Measurements from ENCODE around the gene NAV3. TPM values are rescaled to one million over a fixed set of nuclear protein-coding genes. Genes with fewer than 3 reads are reported as not detected.

Gene NAV3
- polyA plus RNA-seq, 1 donor from 2014 or later = 36.9 TPM

- Histone ChIP-seq H3K4me3 (ENCODE audit: low read length) (no peak overlapping the region), H3F3A (ENCODE audit: insufficient read depth, low read length, poor library complexity, severe bottlenecking) (no peaks in the 10 kb centered on the region), H3K27me3 (ENCODE audit: insufficient read depth, low read depth, low read length) (no peaks in the 10 kb centered on the region), H3K36me3 (ENCODE audit: insufficient read depth, low read length) (no peaks in the 10 kb centered on the region), H3K9me3 (ENCODE audit: low read length) (no peaks in the 10 kb centered on the region), H2AFZ (ENCODE audit: low read depth, low read length) (no peak overlapping the region), H4K20me1 (ENCODE audit: insufficient read depth) (no peaks in the 10 kb centered on the region), H3K79me2 (replicated peaks; ENCODE audit: insufficient read depth, low read length) (no peaks in the 10 kb centered on the region), H3K9me2 (ENCODE audit: insufficient read depth, low read length) (no peaks in the 10 kb centered on the region), H3K4me2 (ENCODE audit: low read length) (no peak overlapping the region), H3K9ac (ENCODE audit: low read length) (no peak overlapping the region), H3K27ac (ENCODE audit: low read length) (no peak overlapping the region)
- TF ChIP-seq SMC3 (conservative IDR thresholded peaks at IDR 0.05; ENCODE audit: poor library complexity) (no peak), MXI1 (conservative IDR thresholded peaks at IDR 0.05; ENCODE audit: poor library complexity, severe bottlenecking) (no peak), EP300 (conservative IDR thresholded peaks at IDR 0.05; ENCODE audit: poor library complexity, severe bottlenecking) (no peak), TAF1 (IDR thresholded peaks at IDR 0.05; ENCODE audit: low read depth) (no peak), POLR2AphosphoS5 (IDR thresholded peaks at IDR 0.05) (no peak), EZH2 (IDR thresholded peaks at IDR 0.05; ENCODE audit: borderline replicate concordance, insufficient read depth, low read length, poor library complexity, severe bottlenecking) (no peak), CTCF (IDR thresholded peaks at IDR 0.05; ENCODE audit: poor library complexity, severe bottlenecking) (no peak), RAD21 (conservative IDR thresholded peaks at IDR 0.05) (no peak), REST (IDR thresholded peaks at IDR 0.05; ENCODE audit: borderline replicate concordance) (no peak)
Observed at GRCh38 chr12:78241446-78241845, 410.8 kb downstream of the NAV3 start.

GRCh38 chr12:78244916-78245507, 414.3 kb downstream of the NAV3 start:
- H3K27me3 ChIP-seq (ENCODE audit: insufficient read depth, low read depth, low read length) = no peaks in the 10 kb centered on the region
- no peaks in the 10 kb centered on the region for H4K20me1 ChIP-seq (ENCODE audit: insufficient read depth)
- H3K9ac ChIP-seq (ENCODE audit: low read length) = no peak overlapping the region
- H3K4me2 ChIP-seq (ENCODE audit: low read length) = no peak overlapping the region
- H3K79me2 ChIP-seq (replicated peaks; ENCODE audit: insufficient read depth, low read length) = no peaks in the 10 kb centered on the region
- no peaks in the 10 kb centered on the region for H3K9me2 ChIP-seq (ENCODE audit: insufficient read depth, low read length)
- TF ChIP-seq EP300 (conservative IDR thresholded peaks at IDR 0.05; ENCODE audit: poor library complexity, severe bottlenecking) = peak; percentile 92
- TF ChIP-seq TAF1 (IDR thresholded peaks at IDR 0.05; ENCODE audit: low read depth) = no peak
- peak; percentile 51 for TF ChIP-seq POLR2AphosphoS5 (IDR thresholded peaks at IDR 0.05)
- H3K9me3 ChIP-seq (ENCODE audit: low read length) = no peaks in the 10 kb centered on the region
- no peak overlapping the region for H3K4me3 ChIP-seq (ENCODE audit: low read length)
- peak overlapping the region; percentile 46 for H3K27ac ChIP-seq (ENCODE audit: low read length)
- no peaks in the 10 kb centered on the region for H3F3A ChIP-seq (ENCODE audit: insufficient read depth, low read length, poor library complexity, severe bottlenecking)
- H2AFZ ChIP-seq (ENCODE audit: low read depth, low read length) = no peak overlapping the region
- no peaks in the 10 kb centered on the region for H3K36me3 ChIP-seq (ENCODE audit: insufficient read depth, low read length)

Measured in neural cell (in vitro differentiated cells).